HG03439 (cell line): ENCODE measurements around the gene BTBD9.

ENCODE experiments used
- ATAC-seq: cut with Tn5 transposase; IDR thresholded peaks from one replicate; pipeline ENCODE4 v1.9.1; 2021; ENCODE audit warnings: mild to moderate bottlenecking, moderate library complexity; ENCODE audit not compliant: unreplicated experiment

Gene BTBD9

DNA sequence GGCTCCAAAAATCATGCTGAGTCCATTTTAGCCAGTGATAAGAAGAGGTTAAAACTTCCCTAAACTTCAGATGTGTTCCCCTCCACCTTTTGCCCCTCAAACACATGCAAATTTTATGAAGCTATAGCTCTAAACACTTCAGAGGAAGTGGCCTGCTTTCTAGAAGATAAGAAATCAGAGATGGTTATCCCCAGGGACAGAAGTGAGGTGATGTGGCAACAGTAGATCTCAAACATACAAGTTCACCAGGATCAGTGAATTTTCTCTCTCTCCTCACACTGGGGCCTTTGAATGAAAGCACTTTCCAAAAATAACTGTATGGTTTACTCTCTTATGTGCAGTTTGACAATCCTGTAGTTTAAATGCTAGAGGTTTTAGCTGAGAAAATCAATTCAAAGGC is 332.0 kb downstream of the BTBD9 start:
- ATAC-seq = peak; percentile 65

DNA sequence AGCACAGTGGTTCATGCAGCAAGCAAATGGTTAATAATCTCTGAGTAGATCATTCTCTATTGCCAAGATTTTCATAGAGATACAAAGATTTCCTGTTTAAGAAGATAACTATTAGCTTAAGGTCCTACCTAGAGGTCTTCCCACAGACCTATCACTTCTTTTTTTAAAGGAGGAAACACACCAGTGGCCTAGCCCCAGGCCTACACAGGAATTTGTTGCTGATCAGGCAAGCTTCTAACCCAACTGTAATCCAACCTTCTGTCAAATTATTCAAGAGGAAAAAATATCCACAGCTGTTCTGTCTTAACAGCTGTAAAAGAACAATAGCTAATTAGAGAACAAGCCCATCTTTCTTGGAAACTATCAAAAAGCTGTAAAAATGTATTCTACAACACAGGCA is 332.8 kb downstream of the BTBD9 start:
- no peak for ATAC-seq

DNA sequence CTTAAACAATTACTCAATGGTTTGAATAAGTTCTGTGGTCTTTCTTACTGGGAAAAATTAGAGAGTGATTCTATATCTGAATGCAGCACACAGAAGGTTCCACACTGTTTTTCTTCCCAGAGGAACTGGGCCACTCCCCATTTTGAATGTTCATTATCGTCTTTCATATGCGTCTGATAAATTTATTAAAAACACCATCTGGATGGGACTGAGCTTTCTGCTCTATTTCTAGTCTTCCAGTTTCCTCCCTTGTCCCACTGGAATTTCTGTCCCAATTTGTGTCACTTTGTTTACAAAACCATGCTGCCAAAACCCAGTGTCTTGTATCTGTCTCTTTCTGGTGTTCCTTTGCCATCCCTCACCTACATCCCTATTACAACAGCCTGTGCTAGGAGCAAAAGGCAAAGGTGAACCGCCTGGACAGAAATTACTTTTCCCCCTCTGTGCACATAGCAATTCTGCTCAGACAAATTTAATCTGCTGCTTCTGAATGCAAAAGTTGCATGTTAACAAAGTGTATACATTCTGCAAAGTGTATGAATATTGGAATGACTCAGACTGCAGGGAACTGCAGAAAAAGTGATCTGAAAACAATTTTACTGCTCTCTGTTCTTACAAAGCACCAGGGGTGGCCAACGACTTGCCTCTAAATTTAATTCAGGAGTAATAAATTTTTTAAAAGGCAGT is 333.6 kb downstream of the BTBD9 start:
- ATAC-seq = peak; percentile 59

DNA sequence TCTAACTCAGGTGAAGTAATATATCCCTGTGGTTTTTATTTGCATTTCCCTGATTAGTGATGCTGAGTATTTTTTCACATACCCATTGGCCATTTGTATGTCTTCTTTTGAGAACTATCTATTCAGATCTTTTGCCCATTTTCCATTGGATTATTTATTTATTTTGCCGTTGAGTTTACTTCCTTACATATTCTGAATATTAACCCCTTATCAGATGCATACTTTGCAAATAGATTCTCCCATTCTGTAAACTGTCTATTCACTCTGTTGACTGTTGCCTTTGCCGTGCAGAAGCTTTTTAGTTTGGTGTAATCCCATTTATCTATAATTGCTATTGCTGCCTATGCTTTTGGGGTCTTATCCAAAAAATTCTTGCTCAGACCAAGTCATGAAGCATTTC is 336.9 kb downstream of the BTBD9 start:
- no peak for ATAC-seq

DNA sequence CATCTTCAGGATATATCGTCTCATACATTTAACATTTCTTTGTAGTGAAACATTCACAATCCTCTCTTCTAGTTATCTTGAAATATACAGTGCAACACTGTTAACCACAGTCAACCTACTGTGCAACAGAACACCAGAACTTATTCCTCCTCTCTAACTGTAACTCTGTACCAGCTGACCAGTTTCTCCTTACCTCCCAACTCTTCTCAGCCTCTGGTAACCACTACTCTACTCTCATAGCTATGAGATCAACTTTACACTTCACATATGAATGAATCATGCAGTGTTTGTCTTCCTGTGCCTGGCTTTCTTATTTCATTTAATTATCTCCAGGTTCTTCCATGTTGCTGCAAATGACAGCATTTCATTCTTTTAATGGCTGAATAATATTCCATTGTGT is 337.6 kb downstream of the BTBD9 start:
- no peak for ATAC-seq

DNA sequence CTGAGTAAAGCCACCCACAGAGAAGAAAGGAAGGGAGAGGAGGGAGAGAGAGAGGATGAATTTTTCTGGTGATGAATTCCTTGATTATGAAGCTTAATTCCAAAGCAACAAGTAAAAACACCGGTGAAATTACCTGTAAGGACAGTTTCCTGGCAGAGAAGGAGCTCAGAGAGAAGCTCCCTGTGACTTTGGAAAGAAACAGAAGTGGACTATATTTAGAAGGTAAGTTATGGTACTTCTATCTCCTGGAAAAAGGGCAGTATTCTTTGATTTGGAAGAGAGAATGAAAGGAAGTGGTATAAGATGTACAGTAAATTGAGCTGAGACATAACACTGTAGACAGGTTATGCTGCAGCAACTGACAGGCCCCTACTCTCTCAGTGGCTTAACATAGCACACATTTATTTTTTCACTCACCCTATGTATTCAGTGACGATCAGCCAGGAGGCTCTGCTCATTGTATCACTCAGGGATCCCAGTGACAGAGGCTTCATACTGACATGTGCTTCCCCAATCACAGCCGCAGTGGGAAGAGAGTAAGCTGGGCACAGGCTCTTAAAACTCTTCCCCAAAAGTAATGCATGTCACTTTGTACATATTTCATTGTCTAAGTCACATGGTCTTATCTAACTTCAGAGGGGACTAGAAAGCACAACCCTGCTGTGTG is 349.5 kb downstream of the BTBD9 start:
- no peak for ATAC-seq

DNA sequence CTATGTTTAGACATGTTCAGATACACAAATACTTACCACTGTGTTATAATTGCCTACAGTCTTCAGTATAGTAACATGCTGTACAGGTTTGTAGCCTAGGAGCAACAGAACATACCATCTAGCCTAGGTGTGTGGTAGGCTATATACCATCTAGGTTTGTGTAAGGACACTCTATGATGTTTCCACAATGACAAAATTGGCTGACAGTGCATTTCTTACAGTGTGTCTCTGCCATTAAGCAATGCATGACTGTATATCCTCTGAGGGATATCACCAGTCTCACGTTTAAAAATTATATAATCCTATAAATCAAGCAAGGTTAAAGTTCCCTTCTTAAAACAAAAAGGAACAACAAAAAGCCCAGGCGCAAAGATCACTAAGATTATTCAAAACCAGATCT is 352.2 kb downstream of the BTBD9 start:
- no peak for ATAC-seq

DNA sequence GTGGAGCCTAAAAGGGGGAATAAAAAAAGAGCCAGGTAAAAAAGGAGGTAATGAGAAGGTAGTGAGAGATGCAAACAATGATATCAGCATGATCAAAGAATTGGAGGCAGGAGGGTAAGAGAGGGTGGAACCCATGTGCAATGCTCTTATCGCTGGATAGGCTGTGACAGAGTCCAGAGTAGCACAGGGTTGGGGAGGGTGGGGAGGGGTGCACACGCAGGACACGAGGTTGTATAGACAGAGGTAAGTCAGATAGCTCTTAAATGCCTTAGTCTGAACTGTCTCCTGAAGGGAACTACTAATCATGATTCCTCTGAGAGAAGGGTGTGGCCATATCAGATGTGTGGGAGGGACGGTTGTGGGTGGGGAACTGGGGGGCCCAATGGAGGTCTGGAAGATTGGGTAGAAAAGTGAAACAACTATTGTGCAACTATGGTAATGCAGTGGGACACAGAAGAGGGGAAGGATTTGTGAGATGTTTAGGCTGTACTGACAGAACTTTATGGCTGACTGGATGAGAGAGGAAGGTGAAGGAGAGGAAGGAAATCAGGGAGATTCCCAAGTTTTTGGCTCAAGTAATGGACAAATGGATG is 354.8 kb downstream of the BTBD9 start:
- ATAC-seq = no peak

DNA sequence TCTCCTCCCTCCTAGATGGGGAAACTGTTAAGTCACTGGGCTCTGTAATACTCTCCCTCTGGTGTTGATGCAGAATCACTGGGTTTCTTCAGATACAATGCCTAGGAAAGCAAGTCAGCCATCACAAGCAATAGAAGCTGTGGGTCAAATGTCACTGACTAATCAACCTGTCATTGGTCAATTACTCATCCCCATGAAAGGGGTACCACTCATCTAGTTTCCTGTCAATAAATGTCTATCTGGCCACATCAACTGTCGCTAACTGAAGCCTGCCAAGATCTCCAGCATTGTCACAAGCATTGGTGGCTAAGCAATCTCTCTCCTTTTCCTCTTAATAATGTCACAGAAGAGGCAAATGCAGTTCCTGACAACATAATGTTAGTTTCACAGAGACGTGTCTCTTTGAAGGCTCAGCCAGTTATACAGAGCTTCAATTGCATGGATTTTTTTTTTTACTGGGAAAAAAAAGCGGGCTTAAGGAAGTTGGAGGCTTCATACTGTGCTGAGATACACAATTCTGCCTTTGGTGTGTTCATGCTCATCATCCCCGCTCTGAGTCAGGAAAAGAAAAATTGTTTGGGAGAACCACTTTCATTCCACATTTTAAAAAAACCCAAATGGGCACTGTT is 355.9 kb downstream of the BTBD9 start:
- ATAC-seq = no peak

DNA sequence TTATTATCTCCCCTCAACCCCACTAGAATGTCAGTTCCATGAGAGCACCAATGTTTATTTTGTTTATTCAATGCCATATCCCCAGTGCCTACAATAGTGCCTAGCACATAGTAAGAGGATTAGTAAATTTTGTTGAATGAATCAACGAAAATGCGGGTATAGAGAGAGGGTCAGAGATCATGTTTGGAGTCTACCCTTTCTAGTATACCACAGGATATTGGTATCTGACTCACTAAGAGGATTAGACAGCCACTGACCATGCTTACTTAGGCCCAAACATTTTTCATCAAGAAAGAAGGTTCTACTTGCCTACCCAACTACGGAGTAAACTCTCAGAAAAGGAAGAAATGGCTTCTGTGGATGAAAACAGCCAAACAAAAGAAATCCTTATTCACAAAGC is 356.8 kb downstream of the BTBD9 start:
- ATAC-seq = no peak

DNA sequence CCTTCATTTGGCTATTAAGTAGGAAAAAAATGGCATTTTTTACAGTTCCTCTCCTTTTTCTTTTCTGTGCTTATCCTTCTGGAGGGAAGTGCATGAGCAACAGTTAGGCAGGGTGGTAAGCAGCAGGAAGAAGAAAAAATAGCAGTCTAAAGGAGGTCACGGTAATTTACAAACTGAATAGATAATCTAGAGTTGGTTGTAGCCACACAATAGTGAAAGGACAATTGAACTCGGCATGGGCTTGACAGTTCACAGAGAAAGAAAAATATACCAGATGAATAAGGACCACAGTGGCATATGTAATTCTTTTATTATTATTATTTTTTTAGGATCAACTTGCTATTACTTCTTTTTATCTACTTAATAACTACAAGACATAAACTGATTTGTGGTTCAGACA is 358.6 kb downstream of the BTBD9 start:
- ATAC-seq = no peak

DNA sequence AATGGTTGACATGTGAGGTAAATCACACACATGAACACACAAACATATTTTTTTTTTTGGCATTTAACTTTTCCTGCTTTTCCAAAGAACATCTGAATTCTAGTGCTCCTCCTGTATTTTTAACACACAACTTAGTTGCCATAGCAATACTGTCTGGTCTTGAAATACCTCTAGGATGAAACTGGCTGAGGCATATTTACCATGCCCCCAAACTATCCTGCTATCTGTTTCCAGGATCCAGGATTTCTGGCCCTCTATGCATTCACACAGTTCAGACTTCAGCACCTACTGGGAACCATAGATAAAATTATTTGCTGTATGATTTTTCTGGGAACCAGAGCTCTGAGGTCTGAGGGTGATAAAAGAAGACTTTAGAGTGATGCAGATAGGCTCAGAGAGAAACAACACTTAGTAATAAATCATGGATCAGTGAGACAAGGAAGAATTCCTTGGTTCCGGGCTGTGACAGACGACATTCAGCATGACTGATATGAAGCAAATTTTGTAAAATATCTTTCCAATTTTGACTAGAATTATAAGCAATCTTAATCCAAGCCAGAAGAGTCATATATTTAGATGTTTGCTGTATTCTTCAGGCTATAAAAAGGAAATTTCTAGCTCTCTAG is 359.7 kb downstream of the BTBD9 start:
- no peak for ATAC-seq

DNA sequence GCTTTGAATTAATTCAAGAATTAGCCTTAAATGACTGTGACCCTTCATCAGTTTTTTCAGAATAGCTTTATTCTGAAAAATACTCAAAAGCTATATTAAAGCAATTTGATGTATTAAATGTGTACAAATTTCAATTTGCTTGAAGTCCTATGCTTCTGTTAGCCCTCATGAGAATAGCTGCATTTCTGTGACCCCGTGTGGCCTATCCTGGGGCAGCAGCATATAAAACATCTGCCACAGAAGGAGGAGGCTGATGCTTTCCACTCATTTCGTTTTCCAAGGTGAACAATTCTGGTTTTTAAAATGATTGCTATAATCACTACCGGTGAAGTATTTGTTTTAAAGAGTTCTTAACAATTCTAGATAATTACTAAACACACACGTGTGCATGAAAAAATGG is 360.3 kb downstream of the BTBD9 start:
- no peak for ATAC-seq

DNA sequence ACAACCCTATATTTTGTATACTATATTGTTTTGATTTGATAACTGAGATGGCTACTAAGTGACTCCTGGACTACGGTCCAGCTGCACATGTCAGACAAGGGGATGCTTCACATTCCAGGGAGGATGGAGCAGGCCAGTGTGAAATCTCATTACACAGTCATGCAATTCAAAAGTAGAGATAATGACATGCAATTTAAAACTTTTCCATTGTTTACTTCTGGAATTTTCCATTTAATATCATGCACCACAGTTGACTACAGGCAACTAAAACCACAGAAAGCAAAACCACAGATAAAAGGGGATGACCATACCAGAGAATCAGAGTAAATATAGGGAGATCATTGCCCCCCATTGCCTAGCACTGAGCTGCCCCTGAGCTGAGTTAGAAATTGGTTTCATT is 366.4 kb downstream of the BTBD9 start:
- ATAC-seq = no peak

DNA sequence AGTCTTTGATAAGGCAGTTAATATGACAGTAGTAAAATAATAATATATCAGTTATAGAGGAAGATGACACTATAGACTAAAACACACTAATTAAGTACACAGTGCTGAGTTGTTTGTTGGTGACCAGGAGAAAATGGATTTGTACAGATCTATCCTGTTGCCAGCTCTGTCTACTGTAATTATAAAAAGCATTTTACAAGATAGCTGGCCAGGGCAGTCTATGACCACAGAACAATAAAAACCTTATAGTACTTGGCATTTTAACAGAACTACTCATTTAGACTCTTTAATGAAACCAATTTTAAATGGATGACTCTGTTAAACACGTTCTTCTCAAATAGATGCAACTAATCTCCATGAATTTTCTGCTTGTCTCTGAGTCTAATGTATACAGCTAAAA is 367.5 kb downstream of the BTBD9 start:
- no peak for ATAC-seq

DNA sequence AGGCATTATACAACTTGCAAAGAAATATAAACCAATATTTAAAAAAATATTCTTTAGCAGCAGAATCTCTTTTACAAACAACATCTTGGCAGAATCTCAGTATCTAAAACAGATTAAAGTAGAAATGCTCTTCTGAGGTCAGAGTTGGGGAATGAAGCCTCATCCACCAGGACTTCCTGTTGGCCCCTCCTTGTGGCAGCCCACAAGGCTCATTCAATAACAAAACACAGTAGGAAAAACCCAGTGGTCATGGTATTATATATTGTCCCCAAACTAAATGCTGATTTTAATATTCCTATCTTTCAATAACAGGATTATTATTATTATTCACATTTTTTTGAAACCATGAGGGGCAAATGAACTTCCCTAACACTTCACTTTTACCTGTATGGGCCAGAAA is 368.6 kb downstream of the BTBD9 start:
- ATAC-seq = no peak

DNA sequence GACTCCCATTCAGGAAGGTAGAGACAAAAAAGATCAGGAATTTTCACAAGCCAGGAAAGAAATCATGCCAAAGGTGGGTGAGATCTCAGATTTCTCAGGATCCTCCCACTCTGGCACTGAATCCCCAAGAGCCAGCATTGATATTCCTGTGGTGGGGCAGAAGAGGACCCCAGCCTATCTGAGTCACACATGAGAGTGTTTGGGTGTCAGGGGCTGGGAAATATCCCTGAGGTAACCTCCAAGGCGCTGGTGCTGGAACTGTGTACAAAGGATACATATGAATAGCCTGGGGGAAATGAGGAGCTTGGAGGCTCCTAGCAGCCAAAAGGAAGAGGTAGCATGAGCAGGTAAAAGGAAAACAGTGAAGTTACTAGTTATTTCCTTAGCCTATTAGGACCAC is 369.4 kb downstream of the BTBD9 start:
- ATAC-seq = no peak

DNA sequence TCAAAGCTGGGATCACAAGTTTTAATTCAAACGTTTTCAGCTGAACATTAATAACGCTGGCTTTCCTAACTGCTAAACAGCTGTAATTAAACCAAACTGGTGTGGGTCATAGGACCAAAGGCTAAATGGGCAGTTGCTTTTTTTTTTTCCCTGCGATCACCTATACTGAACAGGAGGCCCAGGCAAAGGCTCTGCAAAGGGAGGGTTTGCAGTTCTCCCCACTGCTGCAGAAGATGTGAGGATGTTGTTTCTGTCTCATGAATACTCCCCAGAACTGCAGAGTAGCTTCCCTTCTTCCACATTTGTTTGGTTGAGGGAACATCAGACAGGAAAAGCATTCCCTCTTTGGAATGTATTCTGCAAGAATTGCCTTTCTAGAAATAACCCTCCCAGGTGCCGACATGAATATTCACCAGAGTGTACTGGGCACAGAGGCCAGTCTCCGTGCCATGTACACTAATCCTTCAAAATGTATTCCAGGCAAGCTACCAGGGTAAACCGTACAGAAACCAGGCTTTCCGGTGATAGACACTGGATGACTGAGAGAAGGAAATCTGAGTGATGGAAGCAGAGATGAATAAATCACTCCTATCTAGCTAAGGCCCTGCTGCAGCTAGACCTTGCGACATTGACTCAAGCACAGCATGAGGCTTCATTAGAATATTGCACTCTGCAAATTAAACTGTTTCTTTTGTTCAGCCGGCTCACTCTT is 370.1 kb downstream of the BTBD9 start:
- ATAC-seq = no peak

DNA sequence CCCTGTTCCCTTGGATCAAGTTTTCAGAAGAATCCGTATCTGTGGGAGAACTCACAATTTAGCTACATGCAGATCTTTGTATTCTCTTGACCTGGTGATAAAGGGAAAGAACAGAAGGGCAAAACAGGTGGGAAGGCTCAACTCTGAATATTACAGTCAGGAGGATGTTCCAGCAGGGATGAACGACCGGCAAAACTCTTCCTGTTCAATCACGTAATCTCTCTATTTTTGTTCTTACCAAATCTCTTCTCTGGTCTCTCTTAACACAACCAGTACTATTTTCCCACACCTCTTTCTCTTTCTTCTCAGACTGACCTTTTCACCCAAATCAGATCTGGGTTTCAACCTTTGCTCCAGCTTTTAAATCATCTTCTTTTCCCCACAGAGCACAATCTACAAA is 371.4 kb downstream of the BTBD9 start:
- ATAC-seq = no peak

DNA sequence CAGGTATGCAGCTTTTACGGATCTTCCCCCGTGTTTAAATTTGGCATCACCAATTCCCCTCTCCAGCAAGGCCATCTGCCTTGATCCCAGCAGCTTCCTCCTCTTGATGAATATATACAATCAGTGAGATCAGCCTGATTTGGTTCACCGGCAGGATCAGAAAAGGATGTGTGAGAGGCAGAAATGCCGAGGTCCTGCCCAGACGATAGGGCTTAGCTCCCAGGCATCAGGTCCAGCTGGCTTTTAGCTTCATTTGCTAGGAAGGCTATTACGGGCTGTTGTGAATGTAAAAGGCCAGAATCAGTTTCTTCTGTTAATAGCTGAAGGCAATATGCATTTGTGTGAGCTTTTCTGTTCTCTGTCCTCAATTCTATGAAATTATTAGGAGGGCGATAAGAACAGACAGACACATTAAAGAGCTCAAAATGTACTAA is 372.8 kb downstream of the BTBD9 start:
- no peak for ATAC-seq

DNA sequence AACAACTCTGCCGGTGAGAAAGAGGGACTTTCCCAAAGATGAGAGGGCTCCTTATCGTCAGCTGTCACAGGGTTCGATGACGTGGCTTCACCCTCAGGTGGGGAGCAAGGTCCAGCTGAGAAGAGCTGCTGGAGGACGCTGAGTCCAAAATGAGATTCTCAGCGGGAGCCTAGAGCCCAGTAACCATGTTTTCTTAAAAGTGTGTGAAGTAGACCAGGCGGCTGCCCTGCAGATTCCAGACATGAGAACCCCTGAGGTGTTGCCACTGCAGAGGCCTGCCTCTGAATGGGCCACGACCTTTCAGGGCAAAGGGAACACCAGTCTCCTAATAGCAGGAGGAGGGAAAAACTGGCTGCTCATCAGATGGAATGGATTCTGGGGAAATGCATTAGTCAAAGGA is 375.1 kb downstream of the BTBD9 start:
- ATAC-seq = no peak
